Peyer's patch (tissue), 4 donors: Measurements from ENCODE around the gene DCLRE1C. TPM values are rescaled to one million over a fixed set of nuclear protein-coding genes. Genes with fewer than 3 reads are reported as not detected.
"Not testable (repeated sequence)": the region's sequence is repeated elsewhere in the genome, so short reads cannot be mapped to it uniquely, and the experiment has no call there.

Source experiments
- DNase-seq, 3 donors: peaks; one replicate each; pipeline ENCODE4 v3.0.0-alpha.2; 2017 to 2019
- H3K27ac ChIP-seq, 4 donors: fragments of 200-600 bp; sonication (generic); one replicate each; pipeline ENCODE4 v1.5.1; 2016 to 2019
- H3K27me3 ChIP-seq, 2 donors: fragments of 200-600 bp; sonication (generic); one replicate each; pipeline ENCODE4 v1.5.1; 2019
- H3K36me3 ChIP-seq, 3 donors: fragments of 200-600 bp; sonication (generic); one replicate each; pipeline ENCODE4 v1.5.1; 2016 to 2019
- H3K4me1 ChIP-seq, 4 donors: fragments of 200-600 bp; sonication (generic); one replicate each; pipeline ENCODE4 v1.5.1; 2016 to 2019
- H3K4me3 ChIP-seq, 4 donors: fragments of 200-600 bp; sonication (generic); 1 replicate in 3 of 4; 2 replicates in 1 of 4; pipeline ENCODE4 v1.5.1; 2016 to 2019; ENCODE audit warnings: mild to moderate bottlenecking in 1 of 4
- H3K9me3 ChIP-seq, 4 donors: fragments of 200-600 bp; sonication (generic); one replicate each; pipeline ENCODE4 v1.5.1; 2016 to 2019; ENCODE audit warnings: mild to moderate bottlenecking in 1 of 4
- POLR2A ChIP-seq, 2 donors: fragments of 450-650 bp; IDR thresholded peaks; one replicate each; pipeline ENCODE4 v1.5.1; 2017; ENCODE audit warnings: antibody characterized with exemption in 2 of 2, mild to moderate bottlenecking in 2 of 2, moderate library complexity in 2 of 2
- total RNA-seq, 4 donors: library from RNA; depleted of rRNA; stranded (reverse); fragments of >200 nt; gene quantifications; one replicate each; pipeline ENCODE4 v1.1.0, GENCODE V29; 2016
- TF ChIP-seq, protein P1 (sequence below), 6 experiments: fragments of 450-650 bp in 4 of 6; fragments of 200-600 bp in 2 of 6; sonication (generic) in 1 of 6; IDR thresholded peaks; one replicate each; pipeline ENCODE4 v1.5.1; 2017 to 2019; ENCODE audit warnings: antibody characterized with exemption in 6 of 6, mild to moderate bottlenecking in 3 of 6, moderate library complexity in 1 of 6

The DCLRE1C gene
- total RNA-seq, 4 donors from 2014 or later, result 10.9 to 18.2 (median 16.5) TPM

DNA sequence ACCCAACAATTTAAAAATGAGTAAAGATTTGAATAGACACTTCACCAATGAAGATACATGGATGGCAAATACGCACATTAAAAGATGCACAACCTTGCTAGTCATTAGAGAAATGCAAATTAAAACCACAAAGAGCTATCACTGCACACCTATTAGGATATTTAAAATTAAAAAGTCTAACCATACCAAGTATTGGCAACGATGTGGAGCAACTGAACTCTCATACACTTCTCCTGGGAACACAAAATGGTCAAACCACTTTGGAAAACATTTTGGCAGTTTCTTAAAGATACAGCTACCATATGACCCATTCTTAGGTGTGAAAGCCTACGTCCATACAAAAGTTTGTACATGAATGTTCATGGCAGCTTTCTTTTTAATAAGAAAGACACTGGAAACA is 36.1 kb downstream of the DCLRE1C start:
- H3K27me3 ChIP-seq, result no peaks in the 10 kb centered on the region
- H3K27ac ChIP-seq, result no peak overlapping the region
- no peak overlapping the region for H3K4me3 ChIP-seq
- H3K36me3 ChIP-seq, result peaks cover 0 to 87% (median 8%) of the 10 kb centered on the region in 3 donors
- no peak for DNase-seq
- no peaks in the 10 kb centered on the region for H3K4me1 ChIP-seq
- H3K9me3 ChIP-seq, result peaks cover 0 to 16% (median 1%) of the 10 kb centered on the region in 4 donors
- no peak for TF ChIP-seq POLR2A (IDR thresholded peaks at IDR 0.05)

DNA sequence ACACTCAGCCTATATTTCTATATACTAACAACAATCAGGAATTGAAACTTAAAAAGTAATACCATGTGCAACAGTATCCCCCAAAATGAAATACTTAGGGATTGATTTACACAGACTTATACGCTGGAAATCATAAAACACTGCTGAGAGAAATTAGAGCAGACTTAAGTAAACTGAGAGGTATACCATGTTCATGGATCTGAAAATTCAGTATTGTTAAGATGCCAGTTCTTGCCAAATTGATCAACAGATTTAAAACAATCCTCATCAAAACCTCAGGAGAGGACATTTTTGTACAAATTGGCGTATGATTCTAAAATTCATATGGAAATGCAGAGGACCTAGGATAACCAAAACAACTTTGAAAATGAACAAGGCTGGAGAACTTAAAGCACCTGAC is 37.3 kb downstream of the DCLRE1C start:
- no peak for DNase-seq
- H3K4me3 ChIP-seq, result no peak overlapping the region
- TF ChIP-seq POLR2A (IDR thresholded peaks at IDR 0.05), result no peak
- TF ChIP-seq, protein P1, sequence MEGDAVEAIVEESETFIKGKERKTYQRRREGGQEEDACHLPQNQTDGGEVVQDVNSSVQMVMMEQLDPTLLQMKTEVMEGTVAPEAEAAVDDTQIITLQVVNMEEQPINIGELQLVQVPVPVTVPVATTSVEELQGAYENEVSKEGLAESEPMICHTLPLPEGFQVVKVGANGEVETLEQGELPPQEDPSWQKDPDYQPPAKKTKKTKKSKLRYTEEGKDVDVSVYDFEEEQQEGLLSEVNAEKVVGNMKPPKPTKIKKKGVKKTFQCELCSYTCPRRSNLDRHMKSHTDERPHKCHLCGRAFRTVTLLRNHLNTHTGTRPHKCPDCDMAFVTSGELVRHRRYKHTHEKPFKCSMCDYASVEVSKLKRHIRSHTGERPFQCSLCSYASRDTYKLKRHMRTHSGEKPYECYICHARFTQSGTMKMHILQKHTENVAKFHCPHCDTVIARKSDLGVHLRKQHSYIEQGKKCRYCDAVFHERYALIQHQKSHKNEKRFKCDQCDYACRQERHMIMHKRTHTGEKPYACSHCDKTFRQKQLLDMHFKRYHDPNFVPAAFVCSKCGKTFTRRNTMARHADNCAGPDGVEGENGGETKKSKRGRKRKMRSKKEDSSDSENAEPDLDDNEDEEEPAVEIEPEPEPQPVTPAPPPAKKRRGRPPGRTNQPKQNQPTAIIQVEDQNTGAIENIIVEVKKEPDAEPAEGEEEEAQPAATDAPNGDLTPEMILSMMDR (IDR thresholded peaks at IDR 0.05), result no peak
- peaks cover 0 to 16% (median 1%) of the 10 kb centered on the region in 4 donors for H3K9me3 ChIP-seq
- no peaks in the 10 kb centered on the region for H3K27me3 ChIP-seq
- peaks cover 0 to 83% (median 8%) of the 10 kb centered on the region in 3 donors for H3K36me3 ChIP-seq
- no peaks in the 10 kb centered on the region for H3K4me1 ChIP-seq
- no peak overlapping the region for H3K27ac ChIP-seq

DNA sequence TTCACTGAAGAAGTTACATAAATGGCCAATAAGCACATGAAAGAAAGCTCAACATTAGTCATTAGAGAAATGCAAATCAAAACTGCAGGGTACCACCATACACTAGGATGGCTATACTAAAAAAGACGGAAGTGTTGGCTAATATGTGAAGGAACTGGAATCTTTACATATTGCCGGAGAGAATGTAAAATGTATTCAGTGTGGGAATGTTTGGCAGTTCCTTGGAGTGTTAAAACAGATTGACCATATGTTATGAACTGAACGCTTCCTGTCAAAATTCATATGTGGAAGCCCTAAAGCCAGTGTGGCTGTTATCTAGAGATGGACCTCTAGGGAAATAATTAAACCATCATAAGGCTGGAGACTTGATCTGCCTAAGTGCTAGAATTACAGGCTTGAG is 42.1 kb downstream of the DCLRE1C start:
- no peaks in the 10 kb centered on the region for H3K27me3 ChIP-seq
- no peak for TF ChIP-seq POLR2A (IDR thresholded peaks at IDR 0.05)
- TF ChIP-seq, protein P1 (IDR thresholded peaks at IDR 0.05), result no peak
- H3K9me3 ChIP-seq, result peaks cover 0 to 3% (median 1%) of the 10 kb centered on the region in 4 donors
- no peaks in the 10 kb centered on the region for H3K4me1 ChIP-seq
- H3K27ac ChIP-seq, result no peak overlapping the region
- peaks cover 0 to 71% (median 0%) of the 10 kb centered on the region in 3 donors for H3K36me3 ChIP-seq
- no peak for DNase-seq
- no peak overlapping the region for H3K4me3 ChIP-seq

DNA sequence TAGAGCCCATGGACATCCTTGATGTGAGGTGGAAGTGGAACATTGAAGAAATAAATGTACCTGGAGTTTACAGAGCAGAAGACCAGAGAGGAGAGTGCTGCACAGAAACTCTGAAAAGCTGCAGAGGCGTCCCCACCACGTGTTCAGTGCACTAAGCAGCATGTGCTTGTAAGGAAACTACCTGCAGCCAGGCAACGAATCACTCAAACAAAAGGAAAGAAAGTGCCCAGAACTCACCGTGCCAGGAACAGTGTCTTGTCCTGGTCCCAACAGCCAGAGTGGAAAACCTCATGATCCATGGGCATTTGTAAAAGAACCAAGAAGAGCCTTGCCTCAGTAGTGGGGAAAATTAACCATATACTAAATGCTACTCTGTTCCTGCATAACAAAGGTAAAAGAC is 42.9 kb downstream of the DCLRE1C start:
- TF ChIP-seq POLR2A (IDR thresholded peaks at IDR 0.05), result no peak
- TF ChIP-seq, protein P1 (IDR thresholded peaks at IDR 0.05), result no peak
- Histone ChIP-seq H3K27me3 (no peaks in the 10 kb centered on the region), H3K36me3 (peaks cover 0 to 65% (median 0%) of the 10 kb centered on the region in 3 donors)

DNA sequence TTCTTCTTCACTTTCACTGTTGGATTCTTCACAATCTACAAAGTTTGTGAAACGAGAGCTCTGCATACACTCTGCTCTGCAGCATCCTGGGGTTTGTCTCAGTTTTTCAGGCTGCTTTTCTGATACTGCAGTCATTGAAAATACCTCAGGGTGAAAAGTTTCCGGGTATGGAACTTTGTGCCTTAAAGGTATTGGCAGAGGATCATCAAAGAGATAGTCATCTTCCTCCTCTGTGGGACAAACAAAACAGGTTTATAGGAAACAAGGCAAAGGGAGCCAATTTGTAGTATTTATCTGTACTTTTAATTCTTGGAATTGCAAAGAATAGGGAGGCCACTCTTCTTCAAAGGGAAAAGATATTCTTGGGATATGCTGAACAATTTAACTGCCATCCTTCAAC is 44.8 kb downstream of the DCLRE1C start:
- no peak for DNase-seq
- H3K4me3 ChIP-seq, result no peak overlapping the region
- no peaks in the 10 kb centered on the region for H3K9me3 ChIP-seq
- H3K27me3 ChIP-seq, result no peaks in the 10 kb centered on the region
- no peak overlapping the region for H3K27ac ChIP-seq
- TF ChIP-seq, protein P1 (IDR thresholded peaks at IDR 0.05), result no peak
- TF ChIP-seq POLR2A (IDR thresholded peaks at IDR 0.05), result no peak
- peaks cover 0 to 58% (median 0%) of the 10 kb centered on the region in 3 donors for H3K36me3 ChIP-seq
- H3K4me1 ChIP-seq, result no peaks in the 10 kb centered on the region

More for the DNA sequence above, 42.9 kb downstream of the DCLRE1C start:
- no peak overlapping the region for H3K27ac ChIP-seq
- H3K4me3 ChIP-seq, result no peak overlapping the region
- H3K9me3 ChIP-seq, result peaks cover 0 to 3% (median 0%) of the 10 kb centered on the region in 4 donors
- no peaks in the 10 kb centered on the region for H3K4me1 ChIP-seq
- no peak for DNase-seq

DNA sequence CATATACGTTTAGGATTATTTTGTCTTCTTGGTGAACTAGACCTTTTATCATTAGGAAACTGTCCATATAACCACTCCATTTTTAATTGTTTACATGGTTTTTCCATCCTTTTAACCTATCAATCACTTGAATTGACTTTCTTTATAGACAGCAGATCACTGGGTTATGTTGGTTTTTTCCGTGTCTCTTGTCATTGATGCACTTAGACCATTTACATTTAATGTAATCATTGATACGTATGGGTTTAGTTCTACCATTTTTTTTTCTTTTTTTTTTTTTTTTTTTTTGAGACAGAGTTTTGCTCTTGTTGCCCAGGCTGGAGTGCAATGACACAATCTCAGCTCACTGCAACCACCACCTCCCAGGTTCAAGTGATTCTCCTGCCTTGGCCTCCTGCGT is 46.3 kb downstream of the DCLRE1C start:
- peaks cover 0 to 45% (median 0%) of the 10 kb centered on the region in 3 donors for H3K36me3 ChIP-seq
- not testable (repeated sequence) for H3K9me3 ChIP-seq, H3K4me3 ChIP-seq, H3K4me1 ChIP-seq, DNase-seq, H3K27me3 ChIP-seq, H3K27ac ChIP-seq

DNA sequence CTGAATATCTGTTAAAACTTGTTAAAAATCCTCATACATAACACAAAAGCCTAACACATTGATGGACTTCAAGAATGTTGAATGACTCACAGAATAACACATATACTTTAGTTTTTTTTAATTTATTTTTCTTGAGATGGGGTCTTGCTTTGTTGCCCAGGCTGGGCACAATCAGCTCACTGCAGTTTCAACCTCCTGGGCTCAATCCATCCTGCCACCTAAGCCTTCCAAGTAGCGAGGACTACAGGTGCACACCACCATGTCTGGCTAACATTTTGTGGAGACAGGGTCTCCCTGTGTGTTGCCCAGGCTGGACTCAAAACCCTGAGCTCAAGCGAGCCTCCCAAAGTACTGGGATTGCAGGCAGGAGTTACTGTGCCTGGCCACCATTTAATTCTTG is 47.1 kb downstream of the DCLRE1C start:
- Histone ChIP-seq H3K36me3 (peaks cover 0 to 39% (median 0%) of the 10 kb centered on the region in 3 donors), H3K27me3 (no peaks in the 10 kb centered on the region), H3K9me3 (no peaks in the 10 kb centered on the region), H3K4me3 (no peak overlapping the region), H3K27ac (no peak overlapping the region), H3K4me1 (no peaks in the 10 kb centered on the region)
- TF ChIP-seq, protein P1 (IDR thresholded peaks at IDR 0.05), result no peak
- no peak for DNase-seq
